Stromal cell of bone marrow (primary cell): Measurements from ENCODE around the gene SPTLC2.

ENCODE experiments used
- DNase-seq: peaks from one replicate; pipeline ENCODE4 v3.0.0-alpha.2; 2012; ENCODE audit warnings: low read depth

The SPTLC2 gene

GRCh38 chr14:77467801-77468200 is 148.6 kb downstream of the SPTLC2 start:
- no peak for DNase-seq

- peak; percentile 71 for DNase-seq
Measured at GRCh38 chr14:77459072-77459723, 157.2 kb downstream of the SPTLC2 start.

- DNase-seq = no peak
Measured at GRCh38 chr14:77458249-77458950, 158.0 kb downstream of the SPTLC2 start.

GRCh38 chr14:77457522-77458248 is 158.8 kb downstream of the SPTLC2 start, which contains the start of the genes AHSA1 and VIPAS39:
AHSA1 (plus strand) TSS chr14:77458093; CDS start chr14:77458190, 97 bp downstream.
VIPAS39 (minus strand) TSS chr14:77457601; CDS start chr14:77454102, 3,499 bp downstream.
- peak; percentile 99 for DNase-seq

- DNase-seq = no peak
Measured at GRCh38 chr14:77457115-77457521, 159.3 kb downstream of the SPTLC2 start.
